Left cardiac atrium (tissue), 4 donors: ENCODE results near the gene CCDC183. TPM values are rescaled to one million over a fixed set of nuclear protein-coding genes. Genes with fewer than 3 reads are reported as not detected.

Experiments used
- ATAC-seq, 2 donors: fragments of 200-7000 bp; cut with Tn5 transposase; one replicate each; pipeline ENCODE4 v1.9.1; 2020; ENCODE audit warnings: mild to moderate bottlenecking in 2 of 2, moderate library complexity in 2 of 2
- DNase-seq: peaks from one replicate; pipeline ENCODE4 v3.0.0-alpha.2; 2020
- intact Hi-C, 2 donors: fragments of 100-400 bp; cut with DNase I; formaldehyde crosslinking; loops; one replicate each; pipeline versions ENCODE4 v1.14.1 to v1.15.1; 2022 to 2023
- microRNA-seq, 2 donors: library from miRNA; unstranded; fragments of <30 nt; microRNA quantifications; one replicate each; pipeline ENCODE4 v1.2.0, GENCODE V29; 2020
- total RNA-seq, 2 donors: library from RNA; stranded (reverse); fragmentation: NEBNext Ultra II Directional; extraction: Animal tissue kit (Norgen Biotek cat#: 25700); gene quantifications; one replicate each; pipeline ENCODE4 v1.2.1, GENCODE V29; 2021
- donor health status: DM: no; HTN: yes; CAD: no.
- donor health status: DM: no; HTN: yes; CAD: no; lungs with severe emphysema.
- donor health status: DM: yes; HTN: yes; CAD: no.
- donor health status: Dilated cardiomyopathy.

CCDC183 gene
- total RNA-seq, 2 donors from 2014 or later = 1.1 to 1.6 TPM

DNA sequence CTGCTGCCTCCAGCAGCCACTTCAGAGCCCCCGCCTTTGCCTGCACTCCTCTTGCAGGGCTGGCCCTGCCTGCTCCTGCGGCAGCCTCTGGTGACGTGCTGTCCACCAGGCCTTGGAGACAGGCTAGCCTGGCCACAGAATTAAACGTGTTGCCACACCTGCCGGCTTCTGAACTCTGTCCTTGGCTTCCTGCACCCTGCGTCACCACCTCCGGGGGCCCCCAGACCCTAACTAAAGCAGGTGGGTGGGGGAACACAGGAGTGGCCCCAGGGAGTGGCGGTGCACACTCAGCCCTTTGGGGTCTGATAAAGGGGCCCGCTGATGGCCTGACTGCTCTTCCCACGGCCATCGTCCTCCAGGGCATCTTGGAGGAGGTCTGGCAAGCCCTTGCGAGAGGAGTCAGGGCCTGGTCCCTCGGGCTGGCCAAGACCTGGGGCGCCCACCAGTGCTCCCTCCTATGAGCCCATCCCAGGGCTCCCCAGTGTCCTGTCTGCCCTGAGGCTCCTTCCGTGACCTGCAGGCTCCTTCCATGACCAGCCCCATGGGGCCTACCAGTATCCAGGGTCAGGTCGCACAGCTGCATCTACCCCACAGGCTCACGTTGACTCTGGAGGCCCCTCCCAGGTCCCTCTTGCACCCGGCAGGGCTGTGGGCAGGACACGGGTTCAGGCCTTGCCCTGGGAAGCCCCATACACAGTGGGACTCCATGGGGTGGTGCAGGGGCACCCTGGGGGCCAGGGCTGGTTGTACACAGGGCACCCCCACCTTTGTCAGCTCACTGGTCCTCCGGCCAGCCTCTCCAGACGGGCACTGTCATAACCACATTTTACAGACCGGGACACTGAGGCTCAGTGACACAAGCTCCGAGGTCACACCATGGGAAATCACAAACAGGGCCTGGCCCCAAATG is 55.0 kb downstream of the CCDC183 start:
- ATAC-seq = no peak
- intact Hi-C loops = no loop called here
- DNase-seq = peak; percentile 26

DNA sequence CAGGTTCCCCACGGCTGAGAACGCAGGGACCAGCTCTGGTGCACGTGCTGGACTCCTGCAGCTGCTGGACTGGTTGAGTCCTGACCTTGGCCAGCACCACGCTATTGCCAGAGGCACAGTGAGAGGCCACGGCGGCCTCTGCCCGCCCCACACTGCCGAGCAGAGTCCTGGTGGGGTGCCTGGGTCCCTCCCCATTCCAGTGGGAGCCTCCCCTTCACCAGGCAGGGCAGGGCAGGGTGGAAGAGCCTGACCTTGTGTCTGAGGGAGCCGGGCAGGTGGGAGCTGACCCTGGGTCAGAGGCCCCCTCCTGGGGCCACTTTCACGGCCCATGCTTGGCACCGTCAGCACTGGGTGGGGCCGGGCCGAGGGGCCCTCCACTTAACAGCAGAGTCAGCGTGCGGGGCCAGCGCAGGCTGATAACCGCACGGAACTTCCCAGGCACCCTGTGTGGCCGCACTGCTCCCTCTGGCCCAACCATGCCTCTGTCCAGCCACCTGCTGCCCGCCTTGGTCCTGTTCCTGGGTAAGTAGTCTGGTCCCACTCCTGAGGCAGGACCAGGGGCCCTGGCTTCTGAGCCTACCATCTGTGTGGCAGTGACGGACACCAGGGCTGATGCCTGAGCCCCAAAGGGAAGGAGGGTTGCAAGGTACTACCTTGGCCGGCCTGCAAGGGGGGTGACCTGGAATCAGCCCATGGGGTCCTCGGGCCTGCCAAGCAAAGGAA is 56.0 kb downstream of the CCDC183 start, which contains the start of gene MAMDC4:
Gene MAMDC4, plus strand, starts transcription at position 406 of the 723 bp plus-strand sequence. Its CDS starts 71 bp downstream, at position 477.
- ATAC-seq (no peak), DNase-seq (peak; percentile 26)
- intact Hi-C loops = no loop called here

DNA sequence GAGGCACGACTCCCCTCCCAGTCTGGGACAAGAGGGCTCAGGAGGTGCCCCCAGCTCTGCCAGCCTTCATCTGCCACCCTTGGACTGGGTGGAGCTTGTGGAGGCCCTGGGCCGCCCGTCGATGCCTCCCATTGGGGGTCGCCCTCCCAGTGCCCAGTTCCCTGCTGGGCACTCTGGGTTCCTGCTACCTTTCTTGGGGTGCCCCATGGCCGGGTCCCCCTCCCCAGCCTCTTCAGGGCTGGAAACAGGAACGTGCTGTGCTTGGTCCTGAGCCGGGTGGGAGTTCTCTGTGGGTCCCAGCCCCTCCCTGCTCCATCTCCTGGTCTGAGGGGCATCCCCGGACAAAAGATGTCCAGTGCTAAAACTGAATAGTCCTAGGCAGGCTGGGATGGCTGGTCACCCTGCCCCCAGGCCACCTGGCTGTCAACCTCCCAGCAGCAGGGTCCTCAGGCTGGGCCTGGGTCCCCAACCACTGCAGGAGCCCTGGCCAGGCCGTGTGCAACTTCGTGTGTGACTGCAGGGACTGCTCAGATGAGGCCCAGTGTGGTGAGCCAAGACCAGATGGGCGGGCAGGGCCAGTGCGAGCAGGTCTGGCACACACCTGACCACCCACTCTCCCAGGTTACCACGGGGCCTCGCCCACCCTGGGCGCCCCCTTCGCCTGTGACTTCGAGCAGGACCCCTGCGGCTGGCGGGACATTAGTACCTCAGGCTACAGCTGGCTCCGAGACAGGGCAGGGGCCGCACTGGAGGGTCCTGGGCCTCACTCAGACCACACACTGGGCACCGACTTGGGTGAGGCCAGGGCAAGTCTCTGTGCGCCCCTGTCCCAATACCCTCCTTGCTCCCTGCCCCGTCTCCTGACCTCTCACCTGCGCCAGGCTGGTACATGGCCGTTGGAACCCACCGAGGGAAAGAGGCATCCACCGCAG is 56.8 kb downstream of the CCDC183 start:
- intact Hi-C loops = no loop called here
- DNase-seq (peak; percentile 25), ATAC-seq (no peak)

DNA sequence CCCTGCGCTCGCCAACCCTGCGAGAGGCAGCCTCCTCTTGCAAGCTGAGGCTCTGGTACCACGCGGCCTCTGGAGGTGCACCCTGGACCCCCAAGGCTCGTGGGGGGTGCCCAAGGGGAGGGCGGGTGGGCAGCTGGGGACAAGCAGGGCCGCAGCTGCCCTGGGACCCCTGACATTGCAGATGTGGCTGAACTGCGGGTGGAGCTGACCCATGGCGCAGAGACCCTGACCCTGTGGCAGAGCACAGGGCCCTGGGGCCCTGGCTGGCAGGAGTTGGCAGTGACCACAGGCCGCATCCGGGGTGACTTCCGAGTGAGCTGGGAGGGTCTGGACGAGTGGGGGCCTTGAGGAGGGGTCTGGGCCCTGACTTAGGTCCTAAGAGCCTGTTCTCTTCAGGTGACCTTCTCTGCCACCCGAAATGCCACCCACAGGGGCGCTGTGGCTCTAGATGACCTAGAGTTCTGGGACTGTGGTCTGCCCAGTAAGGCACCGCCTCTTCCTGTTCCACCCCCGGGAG is 57.5 kb downstream of the CCDC183 start:
- ATAC-seq = no peak
- DNase-seq = peak; percentile 24
- intact Hi-C loops = no loop called here

DNA sequence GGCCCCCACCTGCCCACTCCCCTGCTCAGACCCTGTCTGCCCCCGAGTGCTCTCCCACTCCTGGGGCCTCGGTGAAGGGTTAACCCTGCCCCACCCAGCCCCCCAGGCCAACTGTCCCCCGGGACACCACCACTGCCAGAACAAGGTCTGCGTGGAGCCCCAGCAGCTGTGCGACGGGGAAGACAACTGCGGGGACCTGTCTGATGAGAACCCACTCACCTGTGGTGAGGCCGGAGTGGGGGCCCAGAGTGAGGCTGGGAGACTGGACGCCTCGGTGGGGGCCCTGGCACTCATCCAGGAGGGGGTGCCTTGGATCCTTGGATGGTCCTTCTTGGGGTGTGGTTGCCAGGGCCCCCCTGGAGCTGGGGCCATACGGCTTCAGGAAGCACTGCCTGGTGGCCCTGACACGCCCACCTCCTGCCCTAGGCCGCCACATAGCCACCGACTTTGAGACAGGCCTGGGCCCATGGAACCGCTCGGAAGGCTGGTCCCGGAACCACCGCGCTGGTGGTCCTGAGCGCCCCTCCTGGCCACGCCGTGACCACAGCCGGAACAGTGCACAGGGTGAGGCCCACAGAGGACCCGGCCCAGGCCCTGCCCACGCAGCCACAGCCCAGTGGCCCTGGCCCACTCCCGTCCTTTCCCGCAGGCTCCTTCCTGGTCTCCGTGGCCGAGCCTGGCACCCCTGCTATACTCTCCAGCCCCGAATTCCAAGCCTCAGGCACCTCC is 58.1 kb downstream of the CCDC183 start:
- DNase-seq = peak; percentile 26
- intact Hi-C loops = no loop called here
- no peak for ATAC-seq

DNA sequence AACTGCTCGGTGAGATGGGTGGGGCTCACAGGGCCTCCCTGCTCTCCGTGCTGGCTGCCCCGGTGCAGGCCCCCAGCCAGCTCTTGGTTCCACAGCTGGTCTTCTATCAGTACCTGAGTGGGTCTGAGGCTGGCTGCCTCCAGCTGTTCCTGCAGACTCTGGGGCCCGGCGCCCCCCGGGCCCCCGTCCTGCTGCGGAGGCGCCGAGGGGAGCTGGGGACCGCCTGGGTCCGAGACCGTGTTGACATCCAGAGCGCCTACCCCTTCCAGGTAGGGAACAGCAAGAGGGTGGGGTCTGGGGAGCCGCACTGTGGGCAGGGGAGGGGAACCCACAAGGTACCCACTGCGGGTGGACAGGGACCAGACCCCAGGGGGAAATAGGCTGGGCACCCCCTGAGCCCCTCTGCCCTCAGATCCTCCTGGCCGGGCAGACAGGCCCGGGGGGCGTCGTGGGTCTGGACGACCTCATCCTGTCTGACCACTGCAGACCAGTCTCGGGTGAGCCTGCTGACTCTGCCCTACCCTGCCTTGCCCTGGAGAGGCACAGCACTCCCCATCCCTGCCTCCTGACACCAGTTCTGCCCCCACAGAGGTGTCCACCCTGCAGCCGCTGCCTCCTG is 58.8 kb downstream of the CCDC183 start:
- intact Hi-C loops = no loop called here
- ATAC-seq (no peak), DNase-seq (peak; percentile 18)

DNA sequence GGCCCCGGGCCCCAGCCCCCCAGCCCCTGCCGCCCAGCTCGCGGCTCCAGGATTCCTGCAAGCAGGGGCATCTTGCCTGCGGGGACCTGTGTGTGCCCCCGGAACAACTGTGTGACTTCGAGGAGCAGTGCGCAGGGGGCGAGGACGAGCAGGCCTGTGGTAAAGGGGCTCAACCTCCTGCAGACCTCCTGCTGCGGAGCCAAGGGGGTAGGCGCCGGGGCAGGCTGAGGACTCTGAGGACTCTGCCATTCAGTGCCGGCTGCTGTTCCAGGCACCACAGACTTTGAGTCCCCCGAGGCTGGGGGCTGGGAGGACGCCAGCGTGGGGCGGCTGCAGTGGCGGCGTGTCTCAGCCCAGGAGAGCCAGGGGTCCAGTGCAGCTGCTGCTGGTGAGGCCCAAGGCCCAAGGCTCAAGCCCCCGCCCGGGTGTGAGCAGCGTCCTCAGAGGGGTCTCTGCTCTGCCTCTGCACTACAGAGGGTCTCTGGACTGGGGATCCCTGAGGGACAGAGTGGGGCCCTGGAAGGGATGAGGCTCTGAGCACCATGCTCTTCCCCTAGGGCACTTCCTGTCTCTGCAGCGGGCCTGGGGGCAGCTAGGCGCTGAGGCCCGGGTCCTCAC is 59.4 kb downstream of the CCDC183 start:
- intact Hi-C loops = no loop called here
- peak; percentile 18 for DNase-seq

DNA sequence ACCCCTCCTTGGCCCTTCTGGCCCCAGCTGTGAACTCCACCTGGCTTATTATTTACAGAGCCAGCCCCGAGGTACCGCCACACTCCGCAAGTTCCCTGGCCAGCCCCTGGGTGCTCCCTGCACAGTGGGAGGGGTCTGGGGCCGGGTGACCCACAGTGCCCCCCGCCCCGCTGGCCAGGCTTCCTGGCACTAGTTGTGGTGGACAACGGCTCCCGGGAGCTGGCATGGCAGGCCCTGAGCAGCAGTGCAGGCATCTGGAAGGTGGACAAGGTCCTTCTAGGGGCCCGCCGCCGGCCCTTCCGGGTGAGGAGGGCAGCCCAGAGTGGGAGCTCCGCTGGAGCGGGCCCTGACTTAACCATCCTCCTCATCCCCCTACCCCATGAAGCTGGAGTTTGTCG is 59.9 kb downstream of the CCDC183 start:
- no peak for DNase-seq

More for the DNA sequence above, 59.4 kb downstream of the CCDC183 start:
- no peak for ATAC-seq

DNA sequence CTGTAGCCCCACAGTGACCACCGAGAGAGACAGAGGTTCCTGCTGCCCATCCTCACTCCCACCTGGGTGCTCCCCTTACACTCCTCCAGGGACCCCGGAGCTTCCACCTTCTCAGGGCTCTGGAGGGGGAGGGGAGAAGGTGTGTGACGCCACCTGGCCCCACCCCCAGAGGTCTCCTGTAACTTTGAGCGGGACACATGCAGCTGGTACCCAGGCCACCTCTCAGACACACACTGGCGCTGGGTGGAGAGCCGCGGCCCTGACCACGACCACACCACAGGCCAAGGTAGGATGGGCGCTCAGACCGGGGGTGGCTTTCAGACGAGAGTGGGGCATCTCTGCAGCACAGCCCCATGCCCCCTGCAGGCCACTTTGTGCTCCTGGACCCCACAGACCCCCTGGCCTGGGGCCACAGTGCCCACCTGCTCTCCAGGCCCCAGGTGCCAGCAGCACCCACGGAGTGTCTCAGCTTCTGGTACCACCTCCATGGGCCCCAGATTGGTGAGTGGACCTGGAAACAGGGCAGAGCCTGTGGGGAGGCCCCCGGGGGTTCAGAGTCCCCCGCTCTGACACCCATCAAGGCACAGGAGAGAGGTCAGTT is 60.5 kb downstream of the CCDC183 start:
- intact Hi-C loops = no loop called here
- peak; percentile 20 for DNase-seq
- ATAC-seq = no peak

More for the DNA sequence above, 59.9 kb downstream of the CCDC183 start:
- no peak for ATAC-seq
- intact Hi-C loops = no loop called here

DNA sequence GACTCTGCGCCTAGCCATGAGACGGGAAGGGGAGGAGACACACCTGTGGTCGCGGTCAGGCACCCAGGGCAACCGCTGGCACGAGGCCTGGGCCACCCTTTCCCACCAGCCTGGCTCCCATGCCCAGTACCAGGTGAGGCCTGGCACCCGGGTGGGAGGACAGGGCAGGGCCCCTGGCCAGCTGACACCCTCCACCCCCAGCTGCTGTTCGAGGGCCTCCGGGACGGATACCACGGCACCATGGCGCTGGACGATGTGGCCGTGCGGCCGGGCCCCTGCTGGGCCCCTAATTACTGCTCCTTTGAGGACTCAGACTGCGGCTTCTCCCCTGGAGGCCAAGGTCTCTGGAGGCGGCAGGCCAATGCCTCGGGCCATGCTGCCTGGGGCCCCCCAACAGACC is 61.0 kb downstream of the CCDC183 start:
- peak; percentile 18 for DNase-seq
- intact Hi-C loops = no loop called here

More for the DNA sequence above, 61.0 kb downstream of the CCDC183 start:
- no peak for ATAC-seq

Small RNA genes within 50 kb of the gene (microRNA-seq; reads per million reads assigned to microRNA genes)
- gene MIR4292 (0 reads per million in 2 donors), gene MIR6722 (0 reads per million in 2 donors)

Other genes with a start within 250 kb of the CCDC183 start
- 100 to 1,000 TPM in 1 of 2 donors, 10 to 100 TPM in 1; 86.6 to 138 TPM for gene EGFL7, start 133.4 kb upstream of the CCDC183 start, total RNA-seq
- 100 to 1,000 TPM; 154 TPM for gene AGPAT2, start 108.9 kb upstream of the CCDC183 start, total RNA-seq
- gene DIPK1B, start 83.8 kb upstream of the CCDC183 start, total RNA-seq = 10 to 100 TPM; 23.2 to 35.2 TPM
- gene LCN10, start 53.4 kb upstream of the CCDC183 start, total RNA-seq = 10 to 100 TPM in 1 of 2 donors, 1 to 10 TPM in 1; 9.3 to 20.1 TPM
- 10 to 100 TPM; 18.2 to 51.8 TPM for gene LCN6, start 47.8 kb upstream of the CCDC183 start, total RNA-seq
- gene LCN8, start 38.1 kb upstream of the CCDC183 start, total RNA-seq = not detected
- 1 to 10 TPM in 1 of 2 donors, under 1 TPM in 1; 0.41 to 1.1 TPM for gene LCN15, start 31.8 kb upstream of the CCDC183 start, total RNA-seq
- 10 to 100 TPM; 81.1 to 85.7 TPM for gene TMEM141, start 5.0 kb upstream of the CCDC183 start, total RNA-seq
- 10 to 100 TPM; 61.6 to 71.4 TPM for gene RABL6, start 11.6 kb downstream of the CCDC183 start, total RNA-seq
- 1 to 10 TPM; 5.0 to 9.6 TPM for gene AJM1, start 46.1 kb downstream of the CCDC183 start, total RNA-seq
- 100 to 1,000 TPM; 184 to 189 TPM for gene PHPT1, start 53.1 kb downstream of the CCDC183 start, total RNA-seq
- 1 to 10 TPM; 3.7 to 8.4 TPM for gene MAMDC4, start 56.0 kb downstream of the CCDC183 start, total RNA-seq
- gene EDF1, start 70.0 kb downstream of the CCDC183 start, total RNA-seq = 100 to 1,000 TPM; 296 to 304 TPM
- 10 to 100 TPM in 1 of 2 donors, 1 to 10 TPM in 1; 8.8 to 11.8 TPM for gene TRAF2, start 90.2 kb downstream of the CCDC183 start, total RNA-seq
- 100 to 1,000 TPM in 1 of 2 donors, 10 to 100 TPM in 1; 98.4 to 130 TPM for gene FBXW5, start 148.4 kb downstream of the CCDC183 start, total RNA-seq
- gene C8G, start 148.9 kb downstream of the CCDC183 start, total RNA-seq = 1 to 10 TPM in 1 of 2 donors, under 1 TPM in 1; 0.88 to 3.5 TPM
- gene LCN12, start 155.9 kb downstream of the CCDC183 start, total RNA-seq = 10 to 100 TPM in 1 of 2 donors, 1 to 10 TPM in 1; 7.0 to 11.9 TPM
- gene PTGDS, start 181.2 kb downstream of the CCDC183 start, total RNA-seq = 1,000 to 10,000 TPM; 3,329 to 4,014 TPM
- 1 to 10 TPM; 6.4 to 9.6 TPM for gene LCNL1, start 186.7 kb downstream of the CCDC183 start, total RNA-seq
- 10 to 100 TPM; 25.4 to 30.2 TPM for gene PAXX, start 196.1 kb downstream of the CCDC183 start, total RNA-seq
- 1 to 10 TPM; 2.6 to 8.5 TPM for gene CLIC3, start 200.2 kb downstream of the CCDC183 start, total RNA-seq
- gene ABCA2, start 231.9 kb downstream of the CCDC183 start, total RNA-seq = 10 to 100 TPM; 30.0 to 33.2 TPM
- gene FUT7, start 235.8 kb downstream of the CCDC183 start, total RNA-seq = under 1 TPM; 0.24 to 0.35 TPM
- gene NPDC1, start 249.8 kb downstream of the CCDC183 start, total RNA-seq = 10 to 100 TPM; 75.4 to 87.3 TPM